Measurements from ENCODE around the gene BSG.

DNA sequence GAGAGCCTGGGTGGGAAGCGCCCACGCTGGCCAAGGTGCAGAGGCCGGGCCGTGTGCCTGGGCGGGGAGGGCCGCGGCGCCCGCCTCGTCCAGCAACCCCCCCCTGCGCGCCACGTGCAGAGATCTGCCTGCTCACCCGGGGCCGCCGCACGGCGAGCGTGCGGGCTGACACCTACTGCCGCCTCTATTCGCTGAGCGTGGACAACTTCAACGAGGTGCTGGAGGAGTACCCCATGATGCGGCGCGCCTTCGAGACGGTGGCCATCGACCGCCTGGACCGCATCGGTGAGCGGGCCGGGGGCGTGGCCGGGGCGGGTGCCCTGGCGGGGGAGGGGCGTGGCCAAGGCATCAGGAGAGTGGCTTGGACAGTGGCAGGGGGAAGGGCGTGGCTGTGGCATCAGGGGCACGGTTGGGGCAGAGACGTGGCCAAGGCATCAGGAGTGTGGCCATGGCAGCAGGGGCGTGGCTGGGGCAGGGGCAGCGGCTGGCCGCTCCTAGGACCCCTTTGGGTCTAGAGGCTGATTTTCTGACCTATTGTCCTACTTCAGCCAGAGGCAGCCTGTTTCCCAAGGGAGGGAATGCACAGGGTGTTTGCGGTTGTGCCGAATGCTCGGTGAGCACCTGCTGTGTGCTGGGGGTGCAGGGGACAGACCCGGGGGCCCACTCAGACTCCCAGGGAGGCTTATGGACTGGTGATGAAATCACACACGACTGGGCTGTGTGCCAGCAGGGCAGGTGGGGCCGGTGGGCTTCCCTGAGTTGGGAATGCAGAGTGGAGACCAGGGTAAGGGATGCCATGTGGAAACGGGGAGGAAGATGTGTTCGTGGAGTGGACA lies 41.6 kb downstream of the BSG start:
- TF ChIP-seq EZH2 (IDR thresholded peaks at IDR 0.05; ENCODE audit: borderline replicate concordance, insufficient read depth, low read length, poor library complexity, severe bottlenecking) (no peak), POLR2AphosphoS5 (IDR thresholded peaks at IDR 0.05) (no peak), MXI1 (conservative IDR thresholded peaks at IDR 0.05; ENCODE audit: poor library complexity, severe bottlenecking) (no peak), EP300 (conservative IDR thresholded peaks at IDR 0.05; ENCODE audit: poor library complexity, severe bottlenecking) (no peak), RAD21 (conservative IDR thresholded peaks at IDR 0.05) (no peak), SMC3 (conservative IDR thresholded peaks at IDR 0.05; ENCODE audit: poor library complexity) (no peak), TAF1 (IDR thresholded peaks at IDR 0.05; ENCODE audit: low read depth) (no peak)
- TF ChIP-seq, protein P1, sequence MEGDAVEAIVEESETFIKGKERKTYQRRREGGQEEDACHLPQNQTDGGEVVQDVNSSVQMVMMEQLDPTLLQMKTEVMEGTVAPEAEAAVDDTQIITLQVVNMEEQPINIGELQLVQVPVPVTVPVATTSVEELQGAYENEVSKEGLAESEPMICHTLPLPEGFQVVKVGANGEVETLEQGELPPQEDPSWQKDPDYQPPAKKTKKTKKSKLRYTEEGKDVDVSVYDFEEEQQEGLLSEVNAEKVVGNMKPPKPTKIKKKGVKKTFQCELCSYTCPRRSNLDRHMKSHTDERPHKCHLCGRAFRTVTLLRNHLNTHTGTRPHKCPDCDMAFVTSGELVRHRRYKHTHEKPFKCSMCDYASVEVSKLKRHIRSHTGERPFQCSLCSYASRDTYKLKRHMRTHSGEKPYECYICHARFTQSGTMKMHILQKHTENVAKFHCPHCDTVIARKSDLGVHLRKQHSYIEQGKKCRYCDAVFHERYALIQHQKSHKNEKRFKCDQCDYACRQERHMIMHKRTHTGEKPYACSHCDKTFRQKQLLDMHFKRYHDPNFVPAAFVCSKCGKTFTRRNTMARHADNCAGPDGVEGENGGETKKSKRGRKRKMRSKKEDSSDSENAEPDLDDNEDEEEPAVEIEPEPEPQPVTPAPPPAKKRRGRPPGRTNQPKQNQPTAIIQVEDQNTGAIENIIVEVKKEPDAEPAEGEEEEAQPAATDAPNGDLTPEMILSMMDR (IDR thresholded peaks at IDR 0.05; ENCODE audit: poor library complexity, severe bottlenecking) = no peak
- TF ChIP-seq, protein P2, sequence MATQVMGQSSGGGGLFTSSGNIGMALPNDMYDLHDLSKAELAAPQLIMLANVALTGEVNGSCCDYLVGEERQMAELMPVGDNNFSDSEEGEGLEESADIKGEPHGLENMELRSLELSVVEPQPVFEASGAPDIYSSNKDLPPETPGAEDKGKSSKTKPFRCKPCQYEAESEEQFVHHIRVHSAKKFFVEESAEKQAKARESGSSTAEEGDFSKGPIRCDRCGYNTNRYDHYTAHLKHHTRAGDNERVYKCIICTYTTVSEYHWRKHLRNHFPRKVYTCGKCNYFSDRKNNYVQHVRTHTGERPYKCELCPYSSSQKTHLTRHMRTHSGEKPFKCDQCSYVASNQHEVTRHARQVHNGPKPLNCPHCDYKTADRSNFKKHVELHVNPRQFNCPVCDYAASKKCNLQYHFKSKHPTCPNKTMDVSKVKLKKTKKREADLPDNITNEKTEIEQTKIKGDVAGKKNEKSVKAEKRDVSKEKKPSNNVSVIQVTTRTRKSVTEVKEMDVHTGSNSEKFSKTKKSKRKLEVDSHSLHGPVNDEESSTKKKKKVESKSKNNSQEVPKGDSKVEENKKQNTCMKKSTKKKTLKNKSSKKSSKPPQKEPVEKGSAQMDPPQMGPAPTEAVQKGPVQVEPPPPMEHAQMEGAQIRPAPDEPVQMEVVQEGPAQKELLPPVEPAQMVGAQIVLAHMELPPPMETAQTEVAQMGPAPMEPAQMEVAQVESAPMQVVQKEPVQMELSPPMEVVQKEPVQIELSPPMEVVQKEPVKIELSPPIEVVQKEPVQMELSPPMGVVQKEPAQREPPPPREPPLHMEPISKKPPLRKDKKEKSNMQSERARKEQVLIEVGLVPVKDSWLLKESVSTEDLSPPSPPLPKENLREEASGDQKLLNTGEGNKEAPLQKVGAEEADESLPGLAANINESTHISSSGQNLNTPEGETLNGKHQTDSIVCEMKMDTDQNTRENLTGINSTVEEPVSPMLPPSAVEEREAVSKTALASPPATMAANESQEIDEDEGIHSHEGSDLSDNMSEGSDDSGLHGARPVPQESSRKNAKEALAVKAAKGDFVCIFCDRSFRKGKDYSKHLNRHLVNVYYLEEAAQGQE (IDR thresholded peaks at IDR 0.05; ENCODE audit: borderline replicate concordance) = no peak

Measured in neural cell (in vitro differentiated cells).